SK-N-SH (cell line): ENCODE results near the gene FCHO2. TPM values are rescaled to one million over a fixed set of nuclear protein-coding genes. Genes with fewer than 3 reads are reported as not detected.

Experiments
- CTCF ChIA-PET: fragments of 300-600, 350-600 bp; formaldehyde crosslinking; extraction: SDS; loops from one replicate; lab custom pipeline; 2021; lab: Yijun Ruan, JAX
- POLR2A ChIA-PET: fragments of 350-600 bp; sonication (Branson Sonifier 250); formaldehyde crosslinking; extraction: SDS; loops from one replicate; lab custom pipeline; 2020; ENCODE audit warnings: antibody characterized with exemption, inconsistent platforms; lab: Yijun Ruan, JAX
- DNase-seq: peaks from one replicate; pipeline ENCODE4 v3.0.0; 2012
- H2AFZ ChIP-seq: fragments of 200-600 bp; sonication (generic); 2 replicates; pipeline ENCODE4 v1.8.1; 2016; ENCODE audit warnings: antibody characterized with exemption, mild to moderate bottlenecking, low read depth
- H3F3A ChIP-seq: fragments of 200-600 bp; sonication (generic); replicated peaks from 2 replicates; pipeline ENCODE3; 2016; ENCODE audit warnings: antibody characterized with exemption, mild to moderate bottlenecking; ENCODE audit not compliant: insufficient read depth
- H3K27ac ChIP-seq, 2 experiments: fragments of 200-500 bp in 1 of 2; fragments of 200-600 bp in 1 of 2; sonication (Bioruptor generic) in 1 of 2; sonication (generic), shearing (Covaris generic) in 1 of 2; 2 replicates each; pipeline versions ENCODE4 v1.5.1 to v1.6.1; 2014 to 2016; ENCODE audit warnings: low read depth in 2 of 2, inconsistent platforms in 1 of 2, low read length in 1 of 2, mild to moderate bottlenecking in 1 of 2, mixed read lengths in 1 of 2
- H3K27me3 ChIP-seq: fragments of 200-600 bp; sonication (generic), shearing (Covaris generic); 2 replicates; pipeline ENCODE4 v1.6.1; 2016; ENCODE audit warnings: mixed run types; ENCODE audit not compliant: insufficient read depth
- H3K36me3 ChIP-seq, 2 experiments: fragments of 200-500 bp in 1 of 2; fragments of 200-600 bp in 1 of 2; sonication (Bioruptor generic) in 1 of 2; sonication (generic) in 1 of 2; replicated peaks in 1 of 2; 2 replicates each; pipeline versions ENCODE3 to v1.5.1; 2014 to 2016; ENCODE audit warnings: low read length in 1 of 2, mild to moderate bottlenecking in 1 of 2; ENCODE audit not compliant: insufficient read depth in 2 of 2, control insufficient read depth in 1 of 2
- H3K4me1 ChIP-seq, 2 experiments: fragments of 200-500 bp in 1 of 2; fragments of 200-600 bp in 1 of 2; sonication (Bioruptor generic) in 1 of 2; sonication (generic), shearing (Covaris generic) in 1 of 2; 2 replicates each; pipeline versions ENCODE4 v1.5.1 to v1.6.1; 2014 to 2016; ENCODE audit warnings: low read depth in 1 of 2, low read length in 1 of 2, mixed run types in 1 of 2; ENCODE audit not compliant: insufficient read depth in 2 of 2, control insufficient read depth in 1 of 2
- H3K4me2 ChIP-seq: fragments of 200-600 bp; sonication (generic), shearing (Covaris generic); 2 replicates; pipeline ENCODE4 v1.6.1; 2017; ENCODE audit warnings: mixed run types
- H3K4me3 ChIP-seq, 2 experiments: fragments of 200-500 bp in 1 of 2; fragments of 200-600 bp in 1 of 2; sonication (Bioruptor generic) in 1 of 2; sonication (generic), shearing (Covaris generic) in 1 of 2; 2 replicates each; pipeline versions ENCODE4 v1.5.1 to v1.8.1; 2014 to 2016; ENCODE audit warnings: low read depth in 2 of 2, inconsistent platforms in 1 of 2, low read length in 1 of 2, mild to moderate bottlenecking in 1 of 2, mixed read lengths in 1 of 2, moderate library complexity in 1 of 2
- H3K79me2 ChIP-seq: fragments of 200-600 bp; sonication (generic); 2 replicates; pipeline ENCODE4 v1.8.1; 2017; ENCODE audit warnings: mild to moderate bottlenecking; ENCODE audit not compliant: insufficient read depth
- H3K9ac ChIP-seq: fragments of 200-600 bp; sonication (generic); 2 replicates; pipeline ENCODE4 v1.6.1; 2017; ENCODE audit warnings: mixed run types
- H3K9me2 ChIP-seq: fragments of 200-600 bp; sonication (generic); 2 replicates; pipeline ENCODE4 v1.6.1; 2017; ENCODE audit warnings: mixed run types
- H3K9me3 ChIP-seq: fragments of 200-600 bp; sonication (generic); 2 replicates; pipeline ENCODE4 v1.6.1; 2017; ENCODE audit warnings: mixed run types, mild to moderate bottlenecking, moderate library complexity
- H4K20me1 ChIP-seq: fragments of 200-600 bp; sonication (generic); 2 replicates; pipeline ENCODE4 v1.6.1; 2017; ENCODE audit warnings: mild to moderate bottlenecking, mixed run types; ENCODE audit not compliant: insufficient read depth
- CHD2 ChIP-seq: fragments of 150-350 bp; IDR thresholded peaks from 2 replicates; pipeline ENCODE4 v1.6.1; 2018; ENCODE audit warnings: low read length; ENCODE audit not compliant: partially characterized antibody
- ELF1 ChIP-seq: IDR thresholded peaks from 2 replicates; pipeline ENCODE4 v1.4.0; 2012
- EP300 ChIP-seq, 2 experiments: IDR thresholded peaks; 2 replicates each; pipeline versions ENCODE4 v1.4.0 to v1.6.1; 2012; ENCODE audit warnings: borderline replicate concordance in 1 of 2, low read depth in 1 of 2, low read length in 1 of 2
- FOSL2 ChIP-seq: IDR thresholded peaks from 2 replicates; pipeline ENCODE4 v1.4.0; 2012; ENCODE audit warnings: low read depth, mild to moderate bottlenecking, moderate library complexity, borderline replicate concordance
- FOXM1 ChIP-seq: IDR thresholded peaks from 2 replicates; pipeline ENCODE4 v1.4.0; 2012; ENCODE audit warnings: low read depth, mild to moderate bottlenecking
- IRF3 ChIP-seq: fragments of 150-350 bp; IDR thresholded peaks from 2 replicates; pipeline ENCODE4 v1.6.1; 2016; ENCODE audit warnings: mild to moderate bottlenecking, low read depth, low read length
- JUND ChIP-seq: IDR thresholded peaks from 2 replicates; pipeline ENCODE4 v1.4.0; 2012
- MEF2A ChIP-seq: IDR thresholded peaks from 2 replicates; pipeline ENCODE4 v1.4.0; 2012; ENCODE audit warnings: low read depth, borderline replicate concordance
- NFIC ChIP-seq: IDR thresholded peaks from 2 replicates; pipeline ENCODE4 v1.4.0; 2012; ENCODE audit warnings: borderline replicate concordance
- NRF1 ChIP-seq: IDR thresholded peaks from 2 replicates; pipeline ENCODE4 v1.6.1; 2012; ENCODE audit warnings: low read depth, mild to moderate bottlenecking, low read length
- RAD21 ChIP-seq: IDR thresholded peaks from 2 replicates; pipeline ENCODE4 v1.6.1; 2012; ENCODE audit warnings: mild to moderate bottlenecking, low read length
- RCOR1 ChIP-seq: fragments of 150-350 bp; IDR thresholded peaks from 2 replicates; pipeline ENCODE4 v1.6.1; 2017; ENCODE audit warnings: antibody characterized with exemption, low read length
- WGBS: methylation state at CpG from one replicate; pipeline ENCODE4 v1.1.6; 2017; ENCODE audit warnings: low lambda C conversion rate; 5-methylcytosine and 5-hydroxymethylcytosine counted together
- polyA plus RNA-seq, 3 experiments: library from polyadenylated mRNA; depleted of rRNA; stranded (reverse); fragments of >200 nt; gene quantifications; 2 replicates each; pipeline ENCODE4 v1.2.3, GENCODE V29; 2012
- TF ChIP-seq, protein P1 (sequence below): IDR thresholded peaks from 2 replicates; pipeline ENCODE4 v1.6.1; 2012; ENCODE audit warnings: mild to moderate bottlenecking, low read depth, low read length, moderate library complexity

FCHO2 gene
- polyA plus RNA-seq, 1 of the 3 experiments (the other 2 are of a cell fraction): 5.2 TPM

- Histone ChIP-seq H2AFZ (no peak overlapping the region), H3K4me1 (no peaks in the 10 kb centered on the region), H3K27ac (no peak overlapping the region)
- TF ChIP-seq FOXM1: no peak
- no peak for TF ChIP-seq EP300 (IDR thresholded peaks at IDR 0.05; ENCODE audit: borderline replicate concordance in 1 of 2, low read depth in 1 of 2, low read length in 1 of 2)
- no peak for TF ChIP-seq NFIC
- no peak for TF ChIP-seq JUND
- TF ChIP-seq, all 33 proteins: peak for 0
- Histone ChIP-seq H4K20me1 (no peaks in the 10 kb centered on the region), H3F3A (no peaks in the 10 kb centered on the region), H3K4me3 (no peak overlapping the region), H3K4me2 (no peak overlapping the region), H3K36me3 (no peaks in the 10 kb centered on the region), H3K27me3 (no peaks in the 10 kb centered on the region), H3K9me3 (peaks cover 5% of the 10 kb centered on the region; the same call in 1 of the 2 replicates), H3K9me2 (no peaks in the 10 kb centered on the region), H3K9ac (no peak overlapping the region), H3K79me2 (no peaks in the 10 kb centered on the region)
- ChIA-PET CTCF (interaction anchor here (1.5 kb wide), 1 partner anchor 20 kb away, joined by 5 read pairs; no protein-coding TSS in a partner anchor), POLR2A (no interaction called here)
- no peak for DNase-seq
- 45% methylated on average over 4 of the region's 4 CpGs for WGBS
Measured at GRCh38 chr5:73103870-73104299, 148.0 kb downstream of the FCHO2 start.

DNA sequence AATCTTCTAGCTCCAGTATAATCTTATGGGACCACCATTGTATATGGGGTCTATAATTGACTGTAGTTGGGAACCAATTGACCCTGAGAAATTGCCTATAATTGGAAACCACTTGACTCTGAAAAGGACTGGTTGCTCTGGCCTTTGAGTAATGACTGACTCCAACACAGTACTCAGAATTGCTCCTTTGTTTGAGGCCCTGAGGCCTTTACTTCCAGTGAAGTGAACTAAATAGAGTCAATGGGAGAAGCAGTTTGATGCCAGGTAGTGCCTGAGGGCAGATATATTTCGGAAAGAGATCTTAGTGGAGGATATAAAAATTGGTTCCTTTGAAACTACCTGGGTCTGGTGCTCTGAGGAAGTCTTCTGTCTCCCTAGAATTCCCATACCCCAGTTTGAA is 148.5 kb downstream of the FCHO2 start:
- Histone ChIP-seq H4K20me1 (no peaks in the 10 kb centered on the region), H2AFZ (no peak overlapping the region), H3K27ac (no peak overlapping the region), H3F3A (no peaks in the 10 kb centered on the region), H3K9ac (no peak overlapping the region), H3K9me2 (no peaks in the 10 kb centered on the region), H3K4me2 (no peak overlapping the region), H3K9me3 (peaks cover 5% of the 10 kb centered on the region; the same call in 1 of the 2 replicates), H3K27me3 (no peaks in the 10 kb centered on the region), H3K4me1 (no peaks in the 10 kb centered on the region), H3K36me3 (no peaks in the 10 kb centered on the region), H3K4me3 (no peak overlapping the region), H3K79me2 (no peaks in the 10 kb centered on the region)
- DNase-seq: no peak
- POLR2A ChIA-PET: no interaction called here
- CTCF ChIA-PET: interaction anchor here (1.5 kb wide), 1 partner anchor 21 kb away, joined by 5 read pairs; no protein-coding TSS in a partner anchor
- TF ChIP-seq, protein P1, sequence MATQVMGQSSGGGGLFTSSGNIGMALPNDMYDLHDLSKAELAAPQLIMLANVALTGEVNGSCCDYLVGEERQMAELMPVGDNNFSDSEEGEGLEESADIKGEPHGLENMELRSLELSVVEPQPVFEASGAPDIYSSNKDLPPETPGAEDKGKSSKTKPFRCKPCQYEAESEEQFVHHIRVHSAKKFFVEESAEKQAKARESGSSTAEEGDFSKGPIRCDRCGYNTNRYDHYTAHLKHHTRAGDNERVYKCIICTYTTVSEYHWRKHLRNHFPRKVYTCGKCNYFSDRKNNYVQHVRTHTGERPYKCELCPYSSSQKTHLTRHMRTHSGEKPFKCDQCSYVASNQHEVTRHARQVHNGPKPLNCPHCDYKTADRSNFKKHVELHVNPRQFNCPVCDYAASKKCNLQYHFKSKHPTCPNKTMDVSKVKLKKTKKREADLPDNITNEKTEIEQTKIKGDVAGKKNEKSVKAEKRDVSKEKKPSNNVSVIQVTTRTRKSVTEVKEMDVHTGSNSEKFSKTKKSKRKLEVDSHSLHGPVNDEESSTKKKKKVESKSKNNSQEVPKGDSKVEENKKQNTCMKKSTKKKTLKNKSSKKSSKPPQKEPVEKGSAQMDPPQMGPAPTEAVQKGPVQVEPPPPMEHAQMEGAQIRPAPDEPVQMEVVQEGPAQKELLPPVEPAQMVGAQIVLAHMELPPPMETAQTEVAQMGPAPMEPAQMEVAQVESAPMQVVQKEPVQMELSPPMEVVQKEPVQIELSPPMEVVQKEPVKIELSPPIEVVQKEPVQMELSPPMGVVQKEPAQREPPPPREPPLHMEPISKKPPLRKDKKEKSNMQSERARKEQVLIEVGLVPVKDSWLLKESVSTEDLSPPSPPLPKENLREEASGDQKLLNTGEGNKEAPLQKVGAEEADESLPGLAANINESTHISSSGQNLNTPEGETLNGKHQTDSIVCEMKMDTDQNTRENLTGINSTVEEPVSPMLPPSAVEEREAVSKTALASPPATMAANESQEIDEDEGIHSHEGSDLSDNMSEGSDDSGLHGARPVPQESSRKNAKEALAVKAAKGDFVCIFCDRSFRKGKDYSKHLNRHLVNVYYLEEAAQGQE: no peak
- no peak for TF ChIP-seq RAD21
- TF ChIP-seq MEF2A: no peak
- no peak for TF ChIP-seq RCOR1
- TF ChIP-seq IRF3: no peak
- no peak for TF ChIP-seq ELF1
- TF ChIP-seq NFIC: no peak
- TF ChIP-seq FOSL2: no peak
- no peak for TF ChIP-seq CHD2
- TF ChIP-seq JUND: no peak
- no peak for TF ChIP-seq NRF1
- 29% methylated on average over 1 of the region's 1 CpG for whole genome bisulfite sequencing
